HepG2 (cell line): ENCODE results near the gene SAMD10. TPM values are rescaled to one million over a fixed set of nuclear protein-coding genes. Genes with fewer than 3 reads are reported as not detected.

Experiments used
- AHR ChIP-seq: IDR thresholded peaks from 2 replicates; pipeline ENCODE4 v1.6.1; 2018; ENCODE audit warnings: missing genetic modification reagents, missing compliant biosample characterization
- ATF7-NPFF ChIP-seq: sonication (generic); formaldehyde crosslinking; IDR thresholded peaks from 2 replicates; pipeline ENCODE4 v1.8.1; 2023; ENCODE audit warnings: mild to moderate bottlenecking, low read depth, missing genetic modification reagents, moderate library complexity
- ETV5 ChIP-seq: IDR thresholded peaks from 2 replicates; pipeline ENCODE4 v1.6.1; 2018; ENCODE audit warnings: missing biosample characterization, missing genetic modification reagents, inconsistent platforms, borderline replicate concordance
- GFI1 ChIP-seq: sonication (generic); formaldehyde crosslinking; IDR thresholded peaks from 2 replicates; pipeline ENCODE4 v1.5.0; 2020; ENCODE audit warnings: missing genetic modification reagents, mild to moderate bottlenecking, borderline replicate concordance
- GPN1 ChIP-seq: sonication (generic); formaldehyde crosslinking; IDR thresholded peaks from 2 replicates; pipeline ENCODE4 v1.5.1; 2020; ENCODE audit warnings: missing genetic modification reagents, borderline replicate concordance
- KLF13 ChIP-seq: sonication (generic); formaldehyde crosslinking; IDR thresholded peaks from 2 replicates; pipeline ENCODE4 v1.4.0; 2020; ENCODE audit warnings: mild to moderate bottlenecking, missing genetic modification reagents
- MATR3 ChIP-seq: sonication (generic); formaldehyde crosslinking; IDR thresholded peaks from 2 replicates; pipeline ENCODE4 v1.4.0; 2020; ENCODE audit warnings: missing genetic modification reagents
- POLR2AphosphoS2 ChIP-seq: IDR thresholded peaks from 2 replicates; pipeline ENCODE4 v1.6.1; 2011; ENCODE audit warnings: low read depth, low read length, improper control_type of control experiment
- RFXANK ChIP-seq: IDR thresholded peaks from 2 replicates; pipeline ENCODE4 v1.6.1; 2016
- ZBTB1 ChIP-seq: sonication (generic); formaldehyde crosslinking; IDR thresholded peaks from 2 replicates; pipeline ENCODE4 v1.4.0; 2020; ENCODE audit warnings: missing genetic modification reagents, borderline replicate concordance
- ZNF317 ChIP-seq: sonication (generic); formaldehyde crosslinking; IDR thresholded peaks from 2 replicates; pipeline ENCODE4 v1.5.0; 2020; ENCODE audit warnings: mild to moderate bottlenecking, missing genetic modification reagents
- ZNF343 ChIP-seq: sonication (generic); formaldehyde crosslinking; IDR thresholded peaks from 2 replicates; pipeline ENCODE4 v1.4.0; 2020; ENCODE audit warnings: mild to moderate bottlenecking, missing genetic modification reagents
- ZNF891 ChIP-seq: sonication (generic); formaldehyde crosslinking; IDR thresholded peaks from 2 replicates; pipeline ENCODE4 v1.5.0; 2020; ENCODE audit warnings: mild to moderate bottlenecking, missing genetic modification reagents
- polyA plus RNA-seq, 8 experiments: library from polyadenylated mRNA; depleted of rRNA in 3 of 8; stranded (reverse) in 7 of 8; unstranded in 1 of 8; fragments of >200 nt; fragmentation: Illumina TruSeq in 4 of 8; extraction: Trizol in 4 of 8; gene quantifications; 2 replicates each; pipeline versions ENCODE4 v1.2.1 to v1.2.3, GENCODE V29; 2011 to 2016; ENCODE audit warnings: low read depth in 4 of 8, missing spikeins in 1 of 8, mixed read lengths in 1 of 8; ENCODE audit not compliant: insufficient read depth in 1 of 8
- total RNA-seq, 5 experiments: library from RNA; depleted of rRNA; stranded (reverse); fragments of >200 nt; fragmentation: Illumina TruSeq; extraction: Trizol; gene quantifications; 2 replicates each; pipeline ENCODE4 v1.2.3, GENCODE V29; 2016; ENCODE audit warnings: low read depth in 1 of 5
- TF ChIP-seq, protein P1 (sequence below): sonication (generic); formaldehyde crosslinking; IDR thresholded peaks from 2 replicates; pipeline ENCODE4 v1.4.0; 2020; ENCODE audit warnings: mild to moderate bottlenecking, missing genetic modification reagents
- TF ChIP-seq, protein P2 (sequence below): sonication (generic); formaldehyde crosslinking; IDR thresholded peaks from 2 replicates; pipeline ENCODE4 v1.4.0; 2020; ENCODE audit warnings: missing genetic modification reagents
- TF ChIP-seq, protein P3 (sequence below): IDR thresholded peaks from 2 replicates; pipeline ENCODE4 v1.6.1; 2016; ENCODE audit warnings: control low read depth
- TF ChIP-seq, protein P4 (sequence below): sonication (generic); formaldehyde crosslinking; IDR thresholded peaks from 2 replicates; pipeline ENCODE4 v1.4.0; 2020; ENCODE audit warnings: mild to moderate bottlenecking, missing genetic modification reagents, borderline replicate concordance
- TF ChIP-seq, protein P5 (sequence below): sonication (generic); formaldehyde crosslinking; IDR thresholded peaks from 2 replicates; pipeline ENCODE4 v1.5.0; 2020; ENCODE audit warnings: missing genetic modification reagents, mild to moderate bottlenecking, borderline replicate concordance
- TF ChIP-seq, protein P6 (sequence below): IDR thresholded peaks from 2 replicates; pipeline ENCODE4 v1.6.1; 2016; ENCODE audit warnings: missing genetic modification reagents, missing compliant biosample characterization

SAMD10 gene
- total and polyA plus RNA-seq, 2 of the 13 experiments (the other 11 are each of a cell fraction or from before 2014, with no cell fraction given): 6.1 to 11.0 TPM

DNA sequence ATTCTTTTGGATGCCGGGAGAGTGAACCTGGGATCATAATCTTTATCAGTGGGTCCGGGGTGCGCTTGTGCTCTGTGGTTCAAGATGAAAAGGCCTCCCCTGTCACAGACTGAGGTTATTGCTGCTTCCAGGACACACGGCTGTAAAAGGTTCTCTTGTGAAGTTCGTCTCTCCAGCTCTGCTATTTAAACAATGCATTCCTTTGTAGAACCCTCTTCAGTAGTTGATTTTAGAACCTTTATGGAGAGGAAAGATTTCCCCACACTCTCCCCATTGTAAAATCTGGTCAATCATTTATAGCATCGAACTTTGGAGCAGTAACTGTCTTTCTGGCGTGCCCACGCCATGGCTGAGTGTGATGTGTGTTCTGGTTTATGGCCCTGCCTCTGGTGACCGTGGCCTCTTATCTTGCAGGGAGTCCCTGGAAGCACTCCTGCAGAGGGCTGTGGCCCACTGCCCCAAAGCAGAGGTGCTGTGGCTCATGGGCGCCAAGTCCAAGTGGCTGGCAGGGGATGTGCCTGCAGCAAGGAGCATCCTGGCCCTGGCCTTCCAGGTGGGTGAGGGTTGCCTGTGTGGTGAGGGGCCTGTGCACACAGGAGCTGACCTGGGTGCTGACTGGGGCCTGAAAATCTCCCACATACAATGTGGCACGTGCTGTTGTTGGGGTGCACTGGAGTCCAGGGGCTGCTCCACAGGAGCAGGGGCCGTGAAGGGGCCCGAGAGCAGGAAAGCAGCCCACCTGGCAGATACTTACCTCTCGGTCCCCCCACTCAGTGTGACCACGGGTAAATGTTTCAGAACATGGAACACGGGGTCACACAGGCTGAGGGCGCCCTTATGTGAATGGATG lies 44.9 kb upstream of the SAMD10 start (continued):
- TF ChIP-seq ZNF317 (CRISPR knock-in tag) (0 out of 2 replicates have a peak, but pooled peaks have one; percentile 19), KLF13 (CRISPR knock-in tag) (0 out of 2 replicates have a peak, but pooled peaks have one; percentile 76), ZNF891 (CRISPR knock-in tag) (no peak), MATR3 (CRISPR knock-in tag) (no peak), ATF7-NPFF (peak; percentile 58; the same call in 1 of the 2 replicates), RFXANK (no peak), ETV5 (CRISPR knock-in tag) (peak; percentile 41), GPN1 (CRISPR knock-in tag) (no peak), AHR (peak; percentile 85; the same call in 1 of the 2 replicates), ZNF343 (CRISPR knock-in tag) (peak; percentile 4; the same call in 1 of the 2 replicates), POLR2AphosphoS2 (no peak), GFI1 (CRISPR knock-in tag) (peak; percentile 94), ZBTB1 (0 out of 2 replicates have a peak, but pooled peaks have one; percentile 25)
- TF ChIP-seq, protein P1, sequence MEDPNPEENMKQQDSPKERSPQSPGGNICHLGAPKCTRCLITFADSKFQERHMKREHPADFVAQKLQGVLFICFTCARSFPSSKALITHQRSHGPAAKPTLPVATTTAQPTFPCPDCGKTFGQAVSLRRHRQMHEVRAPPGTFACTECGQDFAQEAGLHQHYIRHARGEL (CRISPR knock-in tag): peak; percentile 80; the same call in 1 of the 2 replicates
- TF ChIP-seq, protein P2, sequence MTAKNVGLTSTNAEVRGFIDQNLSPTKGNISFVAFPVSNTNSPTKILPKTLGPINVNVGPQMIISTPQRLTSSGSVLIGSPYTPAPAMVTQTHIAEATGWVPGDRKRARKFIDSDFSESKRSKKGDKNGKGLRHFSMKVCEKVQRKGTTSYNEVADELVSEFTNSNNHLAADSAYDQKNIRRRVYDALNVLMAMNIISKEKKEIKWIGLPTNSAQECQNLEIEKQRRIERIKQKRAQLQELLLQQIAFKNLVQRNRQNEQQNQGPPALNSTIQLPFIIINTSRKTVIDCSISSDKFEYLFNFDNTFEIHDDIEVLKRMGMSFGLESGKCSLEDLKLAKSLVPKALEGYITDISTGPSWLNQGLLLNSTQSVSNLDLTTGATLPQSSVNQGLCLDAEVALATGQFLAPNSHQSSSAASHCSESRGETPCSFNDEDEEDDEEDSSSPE (CRISPR knock-in tag): no peak; the same call in none of the 2 replicates
- TF ChIP-seq, protein P3, sequence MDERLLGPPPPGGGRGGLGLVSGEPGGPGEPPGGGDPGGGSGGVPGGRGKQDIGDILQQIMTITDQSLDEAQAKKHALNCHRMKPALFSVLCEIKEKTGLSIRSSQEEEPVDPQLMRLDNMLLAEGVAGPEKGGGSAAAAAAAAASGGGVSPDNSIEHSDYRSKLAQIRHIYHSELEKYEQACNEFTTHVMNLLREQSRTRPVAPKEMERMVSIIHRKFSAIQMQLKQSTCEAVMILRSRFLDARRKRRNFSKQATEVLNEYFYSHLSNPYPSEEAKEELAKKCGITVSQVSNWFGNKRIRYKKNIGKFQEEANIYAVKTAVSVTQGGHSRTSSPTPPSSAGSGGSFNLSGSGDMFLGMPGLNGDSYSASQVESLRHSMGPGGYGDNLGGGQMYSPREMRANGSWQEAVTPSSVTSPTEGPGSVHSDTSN: peak; percentile 21
- TF ChIP-seq, protein P4, sequence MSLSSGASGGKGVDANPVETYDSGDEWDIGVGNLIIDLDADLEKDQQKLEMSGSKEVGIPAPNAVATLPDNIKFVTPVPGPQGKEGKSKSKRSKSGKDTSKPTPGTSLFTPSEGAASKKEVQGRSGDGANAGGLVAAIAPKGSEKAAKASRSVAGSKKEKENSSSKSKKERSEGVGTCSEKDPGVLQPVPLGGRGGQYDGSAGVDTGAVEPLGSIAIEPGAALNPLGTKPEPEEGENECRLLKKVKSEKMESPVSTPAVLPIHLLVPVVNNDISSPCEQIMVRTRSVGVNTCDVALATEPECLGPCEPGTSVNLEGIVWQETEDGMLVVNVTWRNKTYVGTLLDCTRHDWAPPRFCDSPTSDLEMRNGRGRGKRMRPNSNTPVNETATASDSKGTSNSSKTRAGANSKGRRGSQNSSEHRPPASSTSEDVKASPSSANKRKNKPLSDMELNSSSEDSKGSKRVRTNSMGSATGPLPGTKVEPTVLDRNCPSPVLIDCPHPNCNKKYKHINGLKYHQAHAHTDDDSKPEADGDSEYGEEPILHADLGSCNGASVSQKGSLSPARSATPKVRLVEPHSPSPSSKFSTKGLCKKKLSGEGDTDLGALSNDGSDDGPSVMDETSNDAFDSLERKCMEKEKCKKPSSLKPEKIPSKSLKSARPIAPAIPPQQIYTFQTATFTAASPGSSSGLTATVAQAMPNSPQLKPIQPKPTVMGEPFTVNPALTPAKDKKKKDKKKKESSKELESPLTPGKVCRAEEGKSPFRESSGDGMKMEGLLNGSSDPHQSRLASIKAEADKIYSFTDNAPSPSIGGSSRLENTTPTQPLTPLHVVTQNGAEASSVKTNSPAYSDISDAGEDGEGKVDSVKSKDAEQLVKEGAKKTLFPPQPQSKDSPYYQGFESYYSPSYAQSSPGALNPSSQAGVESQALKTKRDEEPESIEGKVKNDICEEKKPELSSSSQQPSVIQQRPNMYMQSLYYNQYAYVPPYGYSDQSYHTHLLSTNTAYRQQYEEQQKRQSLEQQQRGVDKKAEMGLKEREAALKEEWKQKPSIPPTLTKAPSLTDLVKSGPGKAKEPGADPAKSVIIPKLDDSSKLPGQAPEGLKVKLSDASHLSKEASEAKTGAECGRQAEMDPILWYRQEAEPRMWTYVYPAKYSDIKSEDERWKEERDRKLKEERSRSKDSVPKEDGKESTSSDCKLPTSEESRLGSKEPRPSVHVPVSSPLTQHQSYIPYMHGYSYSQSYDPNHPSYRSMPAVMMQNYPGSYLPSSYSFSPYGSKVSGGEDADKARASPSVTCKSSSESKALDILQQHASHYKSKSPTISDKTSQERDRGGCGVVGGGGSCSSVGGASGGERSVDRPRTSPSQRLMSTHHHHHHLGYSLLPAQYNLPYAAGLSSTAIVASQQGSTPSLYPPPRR (CRISPR knock-in tag): peak; percentile 77; the same call in 1 of the 2 replicates
- TF ChIP-seq, protein P5, sequence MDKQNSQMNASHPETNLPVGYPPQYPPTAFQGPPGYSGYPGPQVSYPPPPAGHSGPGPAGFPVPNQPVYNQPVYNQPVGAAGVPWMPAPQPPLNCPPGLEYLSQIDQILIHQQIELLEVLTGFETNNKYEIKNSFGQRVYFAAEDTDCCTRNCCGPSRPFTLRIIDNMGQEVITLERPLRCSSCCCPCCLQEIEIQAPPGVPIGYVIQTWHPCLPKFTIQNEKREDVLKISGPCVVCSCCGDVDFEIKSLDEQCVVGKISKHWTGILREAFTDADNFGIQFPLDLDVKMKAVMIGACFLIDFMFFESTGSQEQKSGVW: no peak
- TF ChIP-seq, protein P6, sequence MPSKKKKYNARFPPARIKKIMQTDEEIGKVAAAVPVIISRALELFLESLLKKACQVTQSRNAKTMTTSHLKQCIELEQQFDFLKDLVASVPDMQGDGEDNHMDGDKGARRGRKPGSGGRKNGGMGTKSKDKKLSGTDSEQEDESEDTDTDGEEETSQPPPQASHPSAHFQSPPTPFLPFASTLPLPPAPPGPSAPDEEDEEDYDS (CRISPR knock-in tag): peak; percentile 50; the same call in 1 of the 2 replicates
